Peyer's patch (tissue), 4 donors: ENCODE data around the gene ABLIM1. TPM values are rescaled to one million over a fixed set of nuclear protein-coding genes. Genes with fewer than 3 reads are reported as not detected.

Experiments
- DNase-seq, 3 donors: peaks; one replicate each; pipeline ENCODE4 v3.0.0-alpha.2; 2017 to 2019
- H3K27ac ChIP-seq, 4 donors: fragments of 200-600 bp; sonication (generic); one replicate each; pipeline ENCODE4 v1.5.1; 2016 to 2019
- H3K27me3 ChIP-seq, 2 donors: fragments of 200-600 bp; sonication (generic); one replicate each; pipeline ENCODE4 v1.5.1; 2019
- H3K36me3 ChIP-seq, 3 donors: fragments of 200-600 bp; sonication (generic); one replicate each; pipeline ENCODE4 v1.5.1; 2016 to 2019
- H3K4me1 ChIP-seq, 4 donors: fragments of 200-600 bp; sonication (generic); one replicate each; pipeline ENCODE4 v1.5.1; 2016 to 2019
- H3K4me3 ChIP-seq, 4 donors: fragments of 200-600 bp; sonication (generic); 1 replicate in 3 of 4; 2 replicates in 1 of 4; pipeline ENCODE4 v1.5.1; 2016 to 2019; ENCODE audit warnings: mild to moderate bottlenecking in 1 of 4
- H3K9me3 ChIP-seq, 4 donors: fragments of 200-600 bp; sonication (generic); one replicate each; pipeline ENCODE4 v1.5.1; 2016 to 2019; ENCODE audit warnings: mild to moderate bottlenecking in 1 of 4
- CTCF ChIP-seq, 6 experiments: fragments of 450-650 bp in 4 of 6; fragments of 200-600 bp in 2 of 6; sonication (generic) in 1 of 6; IDR thresholded peaks; one replicate each; pipeline ENCODE4 v1.5.1; 2017 to 2019; ENCODE audit warnings: antibody characterized with exemption in 6 of 6, mild to moderate bottlenecking in 3 of 6, moderate library complexity in 1 of 6
- POLR2A ChIP-seq, 2 donors: fragments of 450-650 bp; IDR thresholded peaks; one replicate each; pipeline ENCODE4 v1.5.1; 2017; ENCODE audit warnings: antibody characterized with exemption in 2 of 2, mild to moderate bottlenecking in 2 of 2, moderate library complexity in 2 of 2
- total RNA-seq, 4 donors: library from RNA; depleted of rRNA; stranded (reverse); fragments of >200 nt; gene quantifications; one replicate each; pipeline ENCODE4 v1.1.0, GENCODE V29; 2016

The ABLIM1 gene
- total RNA-seq, 4 donors from 2014 or later, result 91.6 to 145 (median 121) TPM

DNA sequence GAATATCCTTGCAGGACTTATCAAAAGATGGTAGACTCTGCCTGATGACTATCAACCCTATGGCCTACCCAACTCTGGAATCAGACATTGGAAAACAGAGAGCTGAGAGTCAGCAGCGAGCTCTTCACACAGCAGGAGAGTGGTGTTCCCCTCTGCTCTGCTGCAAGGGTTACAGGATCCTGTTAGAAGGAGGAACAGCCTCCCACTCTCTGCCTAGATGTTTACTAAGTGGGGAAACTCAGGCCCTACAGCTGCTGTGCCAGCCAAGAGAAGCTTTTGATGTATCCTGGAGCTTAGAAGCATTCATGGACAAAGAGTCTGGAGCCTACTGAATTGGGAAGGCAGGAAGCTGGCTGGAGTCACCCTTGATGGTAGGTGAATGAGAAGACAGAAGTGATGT is 104.6 kb downstream of the ABLIM1 start:
- peaks cover 0 to 16% (median 0%) of the 10 kb centered on the region in 4 donors for H3K4me1 ChIP-seq
- no peaks in the 10 kb centered on the region for H3K36me3 ChIP-seq
- no peak for DNase-seq
- H3K9me3 ChIP-seq, result peaks cover 0 to 7% (median 0%) of the 10 kb centered on the region in 4 donors
- no peak overlapping the region for H3K27ac ChIP-seq
- no peak overlapping the region for H3K4me3 ChIP-seq
- TF ChIP-seq CTCF (IDR thresholded peaks at IDR 0.05), result no peak
- no peak for TF ChIP-seq POLR2A (IDR thresholded peaks at IDR 0.05)
- H3K27me3 ChIP-seq, result no peaks in the 10 kb centered on the region

GRCh38 chr10:114552050-114552449 is 106.0 kb downstream of the ABLIM1 start:
- Histone ChIP-seq H3K27me3 (no peaks in the 10 kb centered on the region), H3K4me1 (peaks cover 0 to 16% (median 0%) of the 10 kb centered on the region in 4 donors), H3K9me3 (no peaks in the 10 kb centered on the region), H3K4me3 (no peak overlapping the region), H3K36me3 (no peaks in the 10 kb centered on the region), H3K27ac (peak overlapping the region in 2 of 4 donors; percentile 33 to 41)
- DNase-seq, result no peak
- TF ChIP-seq POLR2A (IDR thresholded peaks at IDR 0.05) (no peak), CTCF (IDR thresholded peaks at IDR 0.05) (no peak)

- Histone ChIP-seq H3K27me3 (no peaks in the 10 kb centered on the region), H3K4me1 (peaks cover 0 to 16% (median 0%) of the 10 kb centered on the region in 4 donors), H3K4me3 (no peak overlapping the region), H3K9me3 (no peaks in the 10 kb centered on the region), H3K36me3 (no peaks in the 10 kb centered on the region), H3K27ac (peak overlapping the region in 3 of 4 donors; percentile 3 to 41 (median 33))
- TF ChIP-seq CTCF (IDR thresholded peaks at IDR 0.05) (no peak), POLR2A (IDR thresholded peaks at IDR 0.05) (no peak)
- DNase-seq, result no peak
These were observed 106.5 kb downstream of the ABLIM1 start for GRCh38 chr10:114551636-114551972.

GRCh38 chr10:114550756-114551635 is 107.1 kb downstream of the ABLIM1 start:
- Histone ChIP-seq H3K27me3 (no peaks in the 10 kb centered on the region), H3K4me3 (peak overlapping the region in 2 of 4 donors; percentile 8 to 16), H3K4me1 (peaks cover 0 to 16% (median 0%) of the 10 kb centered on the region in 4 donors), H3K27ac (peak overlapping the region; percentile 3 to 41 (median 18)), H3K9me3 (no peaks in the 10 kb centered on the region), H3K36me3 (no peaks in the 10 kb centered on the region)
- TF ChIP-seq CTCF (IDR thresholded peaks at IDR 0.05) (peak in 5 of 6 experiments; percentile 35 to 62 (median 60)), POLR2A (IDR thresholded peaks at IDR 0.05) (no peak)
- DNase-seq, result peak in 2 of 3 donors; percentile 65 to 82

- no peaks in the 10 kb centered on the region for H3K9me3 ChIP-seq
- no peak overlapping the region for H3K27ac ChIP-seq
- peaks cover 0 to 16% (median 11%) of the 10 kb centered on the region in 4 donors for H3K4me1 ChIP-seq
- peak in 1 of 3 donors; percentile 69 for DNase-seq
- no peak overlapping the region for H3K4me3 ChIP-seq
- H3K27me3 ChIP-seq, result no peaks in the 10 kb centered on the region
- H3K36me3 ChIP-seq, result peaks cover 0 to 7% (median 0%) of the 10 kb centered on the region in 3 donors
- TF ChIP-seq POLR2A (IDR thresholded peaks at IDR 0.05) (no peak), CTCF (IDR thresholded peaks at IDR 0.05) (peak in 4 of 6 experiments; percentile 39 to 68 (median 54))
These were observed 109.4 kb downstream of the ABLIM1 start for GRCh38 chr10:114548662-114549061.
